Endothelial cell of umbilical vein (primary cell): ENCODE results near the gene MINPP1. TPM values are rescaled to one million over a fixed set of nuclear protein-coding genes. Genes with fewer than 3 reads are reported as not detected.

Experiments used
- BruUV-seq: library from RNA; stranded (reverse); fragments of 400-500 nt; replicated peaks from 2 replicates; lab custom pipeline; 2021; lab: Mats Ljungman, UMichigan
- CTCF ChIA-PET: fragments of 300-600, 350-600 bp; sonication (Branson Sonifier 250); formaldehyde crosslinking; loops from one replicate; lab custom pipeline; 2021; ENCODE audit warnings: antibody characterized with exemption, inconsistent platforms; lab: Charles Lee
- POLR2A ChIA-PET: fragments of 300-600, 350-600 bp; sonication (Branson Sonifier 250); formaldehyde crosslinking; loops from one replicate; lab custom pipeline; 2021; ENCODE audit warnings: antibody characterized with exemption, inconsistent platforms; lab: Charles Lee
- DNase-seq: peaks from one replicate; pipeline ENCODE4 v3.0.0-alpha.2; 2011; ENCODE audit warnings: low read depth, low spot score
- FAIRE-seq: peaks from 2 replicates; lab custom pipeline; 2011; peaks lifted over from hg19 to GRCh38; lab: Jason Lieb, UNC
- H2AFZ ChIP-seq: 2 replicates; pipeline ENCODE4 v1.6.0; 2012; ENCODE audit warnings: low read depth, low read length, control low read depth, inconsistent platforms
- H3K27ac ChIP-seq: 2 replicates; pipeline ENCODE4 v1.5.1; 2011; ENCODE audit warnings: low read depth, mild to moderate bottlenecking, control low read depth, low read length, moderate library complexity; ENCODE audit not compliant: insufficient read depth
- H3K27me3 ChIP-seq, 2 experiments: 2 replicates each; pipeline versions ENCODE4 v1.6.0 to v1.6.1; 2011; ENCODE audit warnings: low read length in 2 of 2, mixed read lengths in 1 of 2; ENCODE audit not compliant: control insufficient read depth in 2 of 2, insufficient read depth in 2 of 2
- H3K36me3 ChIP-seq, 2 experiments: 2 replicates in 1 of 2; 3 replicates in 1 of 2; pipeline ENCODE4 v1.5.1; 2011; ENCODE audit warnings: low read length in 2 of 2, mild to moderate bottlenecking in 1 of 2, moderate library complexity in 1 of 2; ENCODE audit not compliant: control insufficient read depth in 2 of 2, insufficient read depth in 2 of 2; ENCODE audit errors: extremely low read depth in 1 of 2
- H3K4me1 ChIP-seq: 3 replicates; pipeline ENCODE4 v1.5.1; 2011; ENCODE audit warnings: mild to moderate bottlenecking, low read length; ENCODE audit not compliant: control insufficient read depth, insufficient read depth; ENCODE audit errors: extremely low read depth
- H3K4me2 ChIP-seq: 2 replicates; pipeline ENCODE4 v1.6.1; 2011; ENCODE audit warnings: low read length, control low read depth, mixed read lengths; ENCODE audit not compliant: insufficient read depth
- H3K4me3 ChIP-seq, 3 experiments: fragments of 200-600 bp in 1 of 3; sonication (generic), shearing (Covaris generic) in 1 of 3; replicated peaks in 1 of 3; 2 replicates each; pipeline ENCODE4 v1.5.1; 2011 to 2016; ENCODE audit warnings: control low read depth in 3 of 3, low read length in 3 of 3, mild to moderate bottlenecking in 2 of 3, inconsistent platforms in 1 of 3, low read depth in 1 of 3, moderate library complexity in 1 of 3; ENCODE audit not compliant: insufficient read depth in 1 of 3
- H3K79me2 ChIP-seq: 2 replicates; pipeline ENCODE4 v1.6.0; 2012; ENCODE audit warnings: low read length, inconsistent platforms; ENCODE audit not compliant: control insufficient read depth, insufficient read depth
- H3K9ac ChIP-seq: replicated peaks from 2 replicates; pipeline ENCODE3; 2011; ENCODE audit warnings: low read length, control low read depth; ENCODE audit not compliant: insufficient read depth; ENCODE audit errors: extremely low read depth
- H3K9me1 ChIP-seq: replicated peaks from 3 replicates; pipeline ENCODE4 v1.6.0; 2011; ENCODE audit warnings: mild to moderate bottlenecking, low read length; ENCODE audit not compliant: control insufficient read depth, insufficient read depth; ENCODE audit errors: extremely low read depth
- H3K9me3 ChIP-seq: replicated peaks from 2 replicates; pipeline ENCODE4 v1.5.1; 2012; ENCODE audit warnings: low read length, inconsistent platforms; ENCODE audit not compliant: control insufficient read depth, insufficient read depth
- H4K20me1 ChIP-seq: replicated peaks from 2 replicates; pipeline ENCODE3; 2011; ENCODE audit warnings: mild to moderate bottlenecking, low read length; ENCODE audit not compliant: control insufficient read depth, insufficient read depth; ENCODE audit errors: extremely low read depth
- CTCF ChIP-seq, 2 donors: IDR thresholded peaks; 1 replicate in 1 of 2; 2 replicates in 1 of 2; pipeline ENCODE4 v1.5.1; 2011; ENCODE audit warnings: low read length in 2 of 2, mild to moderate bottlenecking in 2 of 2, moderate library complexity in 2 of 2, control low read depth in 1 of 2, inconsistent platforms in 1 of 2, low read depth in 1 of 2; ENCODE audit not compliant: insufficient read depth in 1 of 2; ENCODE audit errors: extremely low read depth in 1 of 2
- EZH2 ChIP-seq: IDR thresholded peaks from 2 replicates; pipeline ENCODE4 v1.6.1; 2012; ENCODE audit warnings: borderline replicate concordance, low read depth, mild to moderate bottlenecking, moderate library complexity, low read length, inconsistent platforms; ENCODE audit not compliant: severe bottlenecking
- FOS ChIP-seq: IDR thresholded peaks from 2 replicates; pipeline ENCODE4 v1.6.1; 2011; ENCODE audit warnings: mild to moderate bottlenecking, low read length, moderate library complexity, borderline replicate concordance; ENCODE audit not compliant: insufficient read depth
- GATA2 ChIP-seq: IDR thresholded peaks from 2 replicates; pipeline ENCODE4 v1.7.0; 2011; ENCODE audit warnings: low read depth, mild to moderate bottlenecking, moderate library complexity, mixed read lengths, low read length; ENCODE audit not compliant: insufficient read length, insufficient read depth
- JUN ChIP-seq: IDR thresholded peaks from 2 replicates; pipeline ENCODE4 v1.6.1; 2011; ENCODE audit warnings: borderline replicate concordance, low read depth; ENCODE audit not compliant: insufficient read length, insufficient read depth
- MAX ChIP-seq: IDR thresholded peaks from 2 replicates; pipeline ENCODE4 v1.6.1; 2011; ENCODE audit not compliant: insufficient read depth, insufficient read length
- MYC ChIP-seq: IDR thresholded peaks from one replicate; pipeline ENCODE4 v1.6.1; 2011; ENCODE audit warnings: mild to moderate bottlenecking, low read depth, low read length
- POLR2A ChIP-seq: IDR thresholded peaks from 2 replicates; pipeline ENCODE4 v1.6.1; 2012; ENCODE audit warnings: low read depth, mild to moderate bottlenecking, control low read depth, low read length
- POLR2AphosphoS5 ChIP-seq: IDR thresholded peaks from 2 replicates; pipeline ENCODE4 v1.6.1; 2012; ENCODE audit warnings: low read depth, mild to moderate bottlenecking, control low read depth, low read length, moderate library complexity; ENCODE audit not compliant: insufficient read depth
- dilution Hi-C: fragments of 300-500 bp; cut with MboI; formaldehyde crosslinking; loops from one replicate; pipeline ENCODE4 v1.15.0; 2019; ENCODE audit warnings: low sequenced_read_pairs; ENCODE audit not compliant: extremely low pct_ligation_motif_present
- intact Hi-C: fragments of 100-400 bp; cut with micrococcal nuclease; formaldehyde crosslinking; loops from one replicate; pipeline ENCODE4 v1.10.0; 2022
- polyA plus RNA-seq, 4 experiments: library from polyadenylated mRNA; depleted of rRNA in 3 of 4; stranded (reverse) in 3 of 4; unstranded in 1 of 4; fragments of >200 nt; gene quantifications; 2 replicates each; pipeline versions ENCODE4 v1.2.1 to v1.2.3, GENCODE V29; 2011 to 2012; ENCODE audit warnings: missing spikeins in 1 of 4
- total RNA-seq: library from RNA; stranded (reverse); gene quantifications from 2 replicates; pipeline ENCODE4 v1.2.3, GENCODE V29; 2021

The MINPP1 gene
- total and polyA plus RNA-seq, 2 donors (not counting 3 experiments of a cell fraction or from before 2014, with no cell fraction given), result 11.7 to 23.8 TPM

GRCh38 chr10:87598700-87599099, 94.0 kb downstream of the MINPP1 start:
- ChIA-PET POLR2A (no interaction called here), CTCF (no interaction called here)
- no peak overlapping the region for H3K9ac ChIP-seq
- no peak for FAIRE-seq
- TF ChIP-seq FOS (no peak), CTCF (IDR thresholded peaks at IDR 0.05; ENCODE audit: extremely low read depth in 1 of 2, insufficient read depth in 1 of 2, low read depth in 1 of 2, low read length in 2 of 2) (no peak), EZH2 (no peak), POLR2A (no peak), MYC (no peak), JUN (no peak), GATA2 (no peak), MAX (no peak), POLR2AphosphoS5 (no peak)
- H2AFZ ChIP-seq, result no peak overlapping the region
- no peak overlapping the region for H3K4me2 ChIP-seq
- no peak overlapping the region for H3K27ac ChIP-seq
- no peaks in the 10 kb centered on the region for H3K79me2 ChIP-seq
- no peaks in the 10 kb centered on the region for H3K4me1 ChIP-seq
- no peak for DNase-seq
- H3K27me3 ChIP-seq, result peaks cover 8 to 21% of the 10 kb centered on the region in 2 experiments
- dilution Hi-C loops (no loop called here), intact Hi-C loops (no loop called here)
- H3K9me1 ChIP-seq, result no peaks in the 10 kb centered on the region
- H3K4me3 ChIP-seq, result no peak overlapping the region
- H3K36me3 ChIP-seq, result no peaks in the 10 kb centered on the region
- H4K20me1 ChIP-seq, result no peaks in the 10 kb centered on the region
- no TSS peak for BruUV-seq
- H3K9me3 ChIP-seq, result no peaks in the 10 kb centered on the region
